SK-N-SH (cell line): ENCODE measurements around the gene TRIM14.

Source experiments
- CHD2 ChIP-seq: fragments of 150-350 bp; IDR thresholded peaks from 2 replicates; pipeline ENCODE4 v1.6.1; 2018; ENCODE audit warnings: low read length; ENCODE audit not compliant: partially characterized antibody
- CTCF ChIP-seq: fragments of 200-600 bp; sonication (generic); IDR thresholded peaks from 2 replicates; pipeline ENCODE4 v1.6.1; 2017; ENCODE audit warnings: antibody characterized with exemption, mild to moderate bottlenecking, moderate library complexity
- RCOR1 ChIP-seq: fragments of 150-350 bp; IDR thresholded peaks from 2 replicates; pipeline ENCODE4 v1.6.1; 2017; ENCODE audit warnings: antibody characterized with exemption, low read length

GRCh38 chr9:98118640-98119601 is at the start of gene TRIM14:
- peak; percentile 12 for TF ChIP-seq CHD2
- peak; percentile 38 for TF ChIP-seq CTCF
- TF ChIP-seq RCOR1, result no peak
